Testis (tissue), 3 donors: ENCODE data around the gene SLC39A13. TPM values are rescaled to one million over a fixed set of nuclear protein-coding genes. Genes with fewer than 3 reads are reported as not detected.
A peak's percentile ranks its signal among the peaks of the same experiment; 100 is the strongest.

Experiments used
- DNase-seq: peaks from one replicate; pipeline ENCODE4 v3.0.0-alpha.2; 2019
- H3K27ac ChIP-seq, 2 donors: fragments of 200-600 bp; sonication (generic); one replicate each; pipeline ENCODE4 v1.5.1; 2019
- H3K27me3 ChIP-seq: fragments of 200-600 bp; sonication (generic); one replicate; pipeline ENCODE4 v1.5.1; 2019
- H3K36me3 ChIP-seq: fragments of 200-600 bp; sonication (generic); one replicate; pipeline ENCODE4 v1.5.1; 2017; ENCODE audit warnings: low read depth; ENCODE audit errors: missing control alignments
- H3K4me1 ChIP-seq: fragments of 200-600 bp; sonication (generic); one replicate; pipeline ENCODE4 v1.5.1; 2019
- H3K4me3 ChIP-seq, 2 donors: fragments of 200-600 bp; sonication (generic); one replicate each; pipeline ENCODE4 v1.5.1; 2017 to 2019
- H3K9me3 ChIP-seq: fragments of 200-600 bp; sonication (generic); one replicate; pipeline ENCODE4 v1.5.1; 2017
- CTCF ChIP-seq, 3 experiments: fragments of 450-650 bp in 2 of 3; fragments of 200-600 bp in 1 of 3; sonication (generic) in 1 of 3; IDR thresholded peaks; one replicate each; pipeline ENCODE4 v1.5.1; 2016 to 2019; ENCODE audit warnings: antibody characterized with exemption in 3 of 3, mild to moderate bottlenecking in 2 of 3, moderate library complexity in 1 of 3
- POLR2A ChIP-seq: fragments of 450-650 bp; IDR thresholded peaks from one replicate; pipeline ENCODE4 v1.6.1; 2017; ENCODE audit warnings: antibody characterized with exemption, mild to moderate bottlenecking, moderate library complexity
- WGBS, 2 donors: methylation state at CpG; one replicate each; pipeline ENCODE4 v1.1.5; 2018; 5-methylcytosine and 5-hydroxymethylcytosine counted together
- intact Hi-C: fragments of 100-400 bp; cut with DNase I; formaldehyde crosslinking; loops from one replicate; pipeline ENCODE4 v1.15.1; 2023; ENCODE audit warnings: low total_unique reads
- polyA plus RNA-seq: library from polyadenylated mRNA; stranded (reverse); fragments of 350-450 nt; fragmentation: Illumina TruSeq; extraction: RNeasy Lipid Tissue Mini Kit (QIAGEN cat#74804); gene quantifications from one replicate; pipeline ENCODE4 v1.2.3, GENCODE V29; 2014; ENCODE audit warnings: low read depth, low replicate concordance; ENCODE audit not compliant: insufficient read depth
- total RNA-seq, 2 donors: library from RNA; depleted of rRNA; stranded (reverse); fragments of >200 nt; gene quantifications; one replicate each; pipeline ENCODE4 v1.2.3, GENCODE V29; 2016

SLC39A13 gene
- total and polyA plus RNA-seq, 3 donors from 2014 or later = 95.1 to 99.2 (median 98.1) TPM

DNA sequence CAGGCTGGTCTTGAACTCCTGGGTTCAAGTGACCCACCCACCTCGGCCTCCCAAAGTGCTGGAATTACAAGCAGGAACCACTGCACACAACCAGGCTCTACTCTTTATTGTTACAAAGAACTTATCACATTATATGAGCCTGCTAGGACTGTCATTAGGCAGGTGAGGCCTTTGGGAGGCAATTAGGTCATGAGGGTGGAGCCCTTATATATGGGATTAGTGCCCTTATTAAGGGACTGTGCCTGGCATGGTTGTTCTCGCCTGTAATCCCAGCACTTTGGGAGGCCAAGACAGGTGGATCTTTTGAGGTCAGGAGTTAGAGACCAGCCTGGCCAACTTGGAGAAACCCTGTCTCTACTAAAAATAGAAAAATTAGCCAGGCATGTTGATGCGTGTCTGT is 28.3 kb downstream of the SLC39A13 start:
- no peak overlapping the region for H3K27ac ChIP-seq

GRCh38 chr11:47437218-47437745 is 28.9 kb downstream of the SLC39A13 start:
- no peak for TF ChIP-seq CTCF (IDR thresholded peaks at IDR 0.05)
- no peak for TF ChIP-seq POLR2A
- 60 to 67% methylated on average over 9 to 11 of the region's 11 CpGs for WGBS, 2 donors
- DNase-seq = no peak
- Histone ChIP-seq H3K4me3 (no peak overlapping the region), H3K36me3 (no peaks in the 10 kb centered on the region), H3K27me3 (no peaks in the 10 kb centered on the region), H3K9me3 (no peaks in the 10 kb centered on the region), H3K4me1 (peaks cover 17% of the 10 kb centered on the region), H3K27ac (no peak overlapping the region)
- intact Hi-C loops = no loop called here

More for the DNA sequence above, 28.3 kb downstream of the SLC39A13 start:
- Histone ChIP-seq H3K9me3 (no peaks in the 10 kb centered on the region), H3K36me3 (no peaks in the 10 kb centered on the region), H3K4me3 (no peak overlapping the region), H3K27me3 (no peaks in the 10 kb centered on the region), H3K4me1 (peaks cover 17% of the 10 kb centered on the region)
- intact Hi-C loops = no loop called here
- TF ChIP-seq CTCF (IDR thresholded peaks at IDR 0.05) (no peak), POLR2A (no peak)
- no peak for DNase-seq
- WGBS, 2 donors = 96 to 100% methylated on average over 3 of the region's 3 CpGs

DNA sequence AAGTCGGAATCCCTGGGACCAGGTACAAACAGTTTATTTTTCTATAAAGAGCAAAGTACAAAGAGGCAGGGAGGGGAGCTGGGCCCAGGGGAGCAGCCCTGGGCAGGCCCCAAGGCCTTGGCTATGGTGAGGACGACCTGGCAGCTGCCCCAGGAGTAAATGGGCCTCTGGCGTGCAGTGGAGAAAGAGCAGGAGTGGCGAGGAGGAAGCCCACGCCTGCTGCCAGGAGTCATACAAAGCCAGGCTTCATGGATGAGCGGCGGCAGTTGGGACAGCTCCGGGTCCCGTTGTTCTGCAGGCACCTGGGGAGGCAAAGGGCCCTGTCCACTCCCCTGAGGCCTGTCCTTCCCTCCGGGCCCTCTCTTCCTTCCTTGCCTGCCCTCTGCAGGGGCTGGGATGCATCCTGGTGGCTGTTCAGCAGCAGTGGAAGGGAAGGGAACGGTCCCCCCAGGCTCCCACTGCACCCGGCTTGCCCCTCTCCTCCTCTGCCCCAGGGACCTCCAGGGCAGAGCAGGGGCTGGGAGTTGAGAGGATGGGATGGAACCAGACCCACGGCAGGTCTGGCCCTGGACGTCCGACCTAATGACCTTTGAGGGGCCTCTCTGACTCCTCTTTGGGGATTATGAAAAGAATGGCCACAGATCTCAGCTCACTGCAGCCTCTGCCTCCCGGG is 29.5 kb downstream of the SLC39A13 start:
- intact Hi-C loops = no loop called here
- no peaks in the 10 kb centered on the region for H3K36me3 ChIP-seq
- WGBS, 2 donors = 47 to 57% methylated on average over 7 to 16 of the region's 16 CpGs
- H3K27ac ChIP-seq = no peak overlapping the region
- DNase-seq = peak; percentile 55
- TF ChIP-seq CTCF (IDR thresholded peaks at IDR 0.05) (no peak), POLR2A (no peak)
- no peaks in the 10 kb centered on the region for H3K27me3 ChIP-seq
- H3K9me3 ChIP-seq = no peaks in the 10 kb centered on the region
- H3K4me1 ChIP-seq = peaks cover 17% of the 10 kb centered on the region
- H3K4me3 ChIP-seq = no peak overlapping the region

GRCh38 chr11:47438721-47439120 is 30.3 kb downstream of the SLC39A13 start:
- WGBS, 2 donors = 95 to 97% methylated on average over 18 of the region's 18 CpGs
- H3K9me3 ChIP-seq = no peaks in the 10 kb centered on the region
- TF ChIP-seq CTCF (IDR thresholded peaks at IDR 0.05) (no peak), POLR2A (no peak)

GRCh38 chr11:47440054-47440476 is 31.7 kb downstream of the SLC39A13 start:
- peaks cover 7% of the 10 kb centered on the region for H3K4me1 ChIP-seq
- no peaks in the 10 kb centered on the region for H3K9me3 ChIP-seq
- WGBS, 2 donors = 70 to 90% methylated on average over 2 of the region's 2 CpGs
- DNase-seq = no peak
- no peaks in the 10 kb centered on the region for H3K27me3 ChIP-seq
- H3K4me3 ChIP-seq = no peak overlapping the region
- H3K36me3 ChIP-seq = no peaks in the 10 kb centered on the region
- intact Hi-C loops = no loop called here
- TF ChIP-seq POLR2A = no peak
- no peak for TF ChIP-seq CTCF (IDR thresholded peaks at IDR 0.05)
- no peak overlapping the region for H3K27ac ChIP-seq

More at GRCh38 chr11:47438721-47439120, 30.3 kb downstream of the SLC39A13 start:
- Histone ChIP-seq H3K4me1 (peaks cover 17% of the 10 kb centered on the region), H3K36me3 (no peaks in the 10 kb centered on the region), H3K27ac (no peak overlapping the region), H3K4me3 (no peak overlapping the region), H3K27me3 (no peaks in the 10 kb centered on the region)
- no peak for DNase-seq
- intact Hi-C loops = no loop called here
